ENCODE results near the gene SH3BP5.
"Not testable (repeated sequence)": the region's sequence is repeated elsewhere in the genome, so short reads cannot be mapped to it uniquely, and the experiment has no call there.

Gene SH3BP5, protein sequence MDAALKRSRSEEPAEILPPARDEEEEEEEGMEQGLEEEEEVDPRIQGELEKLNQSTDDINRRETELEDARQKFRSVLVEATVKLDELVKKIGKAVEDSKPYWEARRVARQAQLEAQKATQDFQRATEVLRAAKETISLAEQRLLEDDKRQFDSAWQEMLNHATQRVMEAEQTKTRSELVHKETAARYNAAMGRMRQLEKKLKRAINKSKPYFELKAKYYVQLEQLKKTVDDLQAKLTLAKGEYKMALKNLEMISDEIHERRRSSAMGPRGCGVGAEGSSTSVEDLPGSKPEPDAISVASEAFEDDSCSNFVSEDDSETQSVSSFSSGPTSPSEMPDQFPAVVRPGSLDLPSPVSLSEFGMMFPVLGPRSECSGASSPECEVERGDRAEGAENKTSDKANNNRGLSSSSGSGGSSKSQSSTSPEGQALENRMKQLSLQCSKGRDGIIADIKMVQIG

DNA sequence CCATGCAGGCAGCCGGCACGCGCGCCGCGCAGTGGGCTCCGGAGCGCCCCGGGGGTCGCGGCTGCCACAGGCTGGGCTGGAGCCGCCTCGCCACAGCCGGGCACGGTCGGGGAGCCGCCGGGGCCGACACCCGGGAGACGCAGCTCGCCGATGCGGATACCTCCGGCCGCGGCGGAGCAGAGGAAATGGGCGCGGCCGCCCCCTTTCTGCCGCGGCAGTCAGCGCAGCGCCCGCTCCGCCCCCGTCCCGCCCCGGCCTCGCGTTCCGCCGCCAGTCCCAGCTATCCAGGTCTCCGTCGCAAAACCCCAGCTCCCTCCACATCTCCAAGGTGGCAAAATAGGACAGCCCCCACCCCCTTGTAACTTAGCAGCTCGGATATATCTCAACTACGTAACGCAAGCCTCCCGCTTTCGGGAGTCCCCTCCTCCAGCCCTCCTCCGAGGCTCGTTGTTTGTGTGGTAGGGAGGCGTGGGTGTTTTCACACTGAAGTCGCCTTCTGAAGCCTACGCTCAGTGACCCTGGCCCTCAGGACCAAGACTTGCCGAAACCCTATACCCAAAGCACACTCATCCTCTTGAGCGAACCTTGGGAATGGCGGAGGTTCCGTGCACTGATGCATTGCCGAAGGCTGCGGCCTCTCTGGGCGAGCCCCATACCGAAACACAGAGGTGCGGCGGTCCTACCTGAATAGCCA is at the start of gene SH3BP5:
TSS of gene SH3BP5 (minus strand) at position 182 of the 694 bp plus-strand sequence. CDS start at position 4, 178 bp downstream.
- DNase-seq, result peak; percentile 73

DNA sequence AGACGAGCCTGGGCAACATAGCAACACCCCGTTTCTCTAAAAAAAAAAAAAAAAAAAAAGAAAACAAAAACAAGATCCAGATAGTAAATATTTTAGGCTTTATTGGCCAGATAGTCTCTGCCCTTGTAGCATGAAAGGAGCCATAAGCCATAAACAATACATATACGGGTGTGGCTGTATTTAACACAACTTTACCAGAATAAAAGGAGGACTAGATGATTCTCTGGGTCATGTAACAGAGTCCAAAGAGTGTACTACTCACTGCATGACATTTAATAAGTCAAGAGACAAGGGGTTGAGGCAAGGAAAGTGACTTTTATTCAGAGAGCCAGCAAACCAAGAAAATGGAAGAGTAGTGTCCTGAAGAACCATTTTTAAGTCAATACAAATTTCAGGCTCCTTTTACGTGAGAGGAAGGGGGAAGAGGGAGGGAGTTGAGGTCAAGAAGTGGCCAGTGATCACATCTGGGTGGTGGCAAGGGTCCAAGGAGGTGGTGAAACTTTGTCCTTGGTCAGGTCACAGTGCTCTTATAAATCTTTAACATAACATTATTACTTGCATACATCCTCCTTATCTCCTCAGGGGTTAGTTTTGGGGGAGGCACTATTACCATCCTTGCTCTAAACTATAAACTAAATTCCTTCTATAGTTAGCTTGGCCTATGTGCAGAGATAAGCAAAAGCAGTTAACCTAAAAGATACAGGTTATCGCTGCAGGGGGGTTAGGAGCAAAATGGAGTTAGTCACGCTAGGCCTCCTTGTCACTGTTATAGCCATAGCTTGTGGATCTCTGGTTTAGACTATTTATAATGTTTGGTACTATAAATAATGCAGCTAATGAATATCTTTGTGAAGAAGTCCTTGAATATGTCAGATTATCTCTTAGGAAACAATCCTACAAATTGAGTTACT is 48.8 kb upstream of the SH3BP5 start:
- no peak for DNase-seq

DNA sequence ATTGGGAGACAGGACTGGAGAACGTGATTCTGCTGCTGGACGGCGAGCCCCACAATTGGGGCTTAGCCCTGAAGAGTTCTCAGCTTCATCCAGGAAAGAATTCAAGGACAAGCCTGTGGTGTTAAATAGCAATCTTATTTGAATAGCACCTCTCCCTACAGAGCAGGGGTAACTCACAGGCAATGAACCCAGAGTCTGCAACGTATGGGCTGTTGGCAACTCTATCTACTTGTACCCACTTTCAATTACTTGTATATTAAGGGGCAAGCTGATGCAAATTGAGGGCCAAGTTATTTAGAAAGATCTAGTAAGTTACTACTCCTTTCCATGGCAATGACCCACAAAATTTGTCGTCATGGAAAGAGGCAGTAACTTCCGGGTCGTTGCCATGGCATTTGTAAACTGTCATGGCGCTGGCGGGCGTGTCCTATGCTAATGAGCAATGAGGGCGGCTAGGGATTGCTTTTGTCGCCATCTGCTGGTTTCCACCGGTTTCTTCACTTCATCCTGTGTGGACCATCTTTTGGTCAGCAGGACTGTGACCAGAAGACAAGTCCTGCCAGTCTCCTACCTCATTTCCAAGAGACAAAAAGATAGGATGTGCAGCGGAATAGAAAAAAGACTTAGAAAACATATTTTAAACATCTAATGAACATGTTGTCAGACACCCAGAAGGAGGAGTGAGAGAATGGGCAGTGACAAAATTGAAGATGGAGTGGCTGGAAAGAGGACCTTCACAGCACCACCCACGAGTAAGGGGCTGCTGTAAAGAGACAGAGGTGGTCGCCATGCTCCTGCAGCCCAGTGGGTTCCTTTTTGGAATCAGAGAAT is 45.8 kb upstream of the SH3BP5 start:
- DNase-seq, result peak; percentile 94

DNA sequence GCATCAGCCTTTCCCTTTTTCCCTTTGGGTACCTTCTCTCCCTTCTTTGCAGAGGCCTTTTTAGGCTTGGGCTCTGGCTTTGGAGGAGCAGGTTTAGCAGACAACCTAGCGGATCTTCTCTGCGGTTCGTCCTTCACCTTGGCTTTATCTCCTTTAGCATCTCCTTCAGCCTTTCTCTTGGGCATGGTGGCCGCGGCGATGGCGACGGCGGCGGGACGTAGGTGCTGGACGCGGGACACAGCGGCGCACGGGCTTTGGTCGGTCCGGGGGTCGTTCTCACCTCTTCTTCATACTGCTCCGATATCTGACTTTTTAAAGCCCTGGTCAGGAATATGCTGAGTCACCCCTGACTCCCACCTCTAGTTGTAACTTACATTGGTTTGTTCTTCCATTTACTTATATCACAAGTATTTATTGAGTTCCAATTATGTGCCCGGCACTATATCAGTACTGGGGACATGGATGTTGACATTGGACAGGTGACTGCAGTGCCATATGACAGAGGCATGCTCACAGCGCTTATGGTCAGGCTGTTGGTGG is 43.1 kb upstream of the SH3BP5 start:
- no peak for DNase-seq

DNA sequence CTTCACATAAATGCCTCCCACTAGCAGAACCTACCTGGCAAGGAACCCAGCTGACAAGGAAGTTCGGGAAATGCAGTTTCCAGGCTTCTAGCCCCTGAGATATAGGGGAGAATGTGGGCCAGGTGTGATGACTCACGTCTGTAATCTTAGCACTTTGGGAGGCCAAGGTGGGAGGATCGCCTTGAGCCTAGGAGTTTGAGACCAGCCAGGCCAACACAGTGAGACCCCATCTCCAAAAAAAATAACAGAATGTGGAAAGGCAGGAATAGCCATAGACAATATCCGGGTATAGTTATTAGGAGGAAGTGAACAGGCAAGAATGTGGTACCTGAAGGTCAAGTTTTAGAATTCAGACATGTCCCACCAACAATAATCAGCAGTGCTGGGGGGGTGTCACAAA is 40.5 kb upstream of the SH3BP5 start:
- no peak for DNase-seq

DNA sequence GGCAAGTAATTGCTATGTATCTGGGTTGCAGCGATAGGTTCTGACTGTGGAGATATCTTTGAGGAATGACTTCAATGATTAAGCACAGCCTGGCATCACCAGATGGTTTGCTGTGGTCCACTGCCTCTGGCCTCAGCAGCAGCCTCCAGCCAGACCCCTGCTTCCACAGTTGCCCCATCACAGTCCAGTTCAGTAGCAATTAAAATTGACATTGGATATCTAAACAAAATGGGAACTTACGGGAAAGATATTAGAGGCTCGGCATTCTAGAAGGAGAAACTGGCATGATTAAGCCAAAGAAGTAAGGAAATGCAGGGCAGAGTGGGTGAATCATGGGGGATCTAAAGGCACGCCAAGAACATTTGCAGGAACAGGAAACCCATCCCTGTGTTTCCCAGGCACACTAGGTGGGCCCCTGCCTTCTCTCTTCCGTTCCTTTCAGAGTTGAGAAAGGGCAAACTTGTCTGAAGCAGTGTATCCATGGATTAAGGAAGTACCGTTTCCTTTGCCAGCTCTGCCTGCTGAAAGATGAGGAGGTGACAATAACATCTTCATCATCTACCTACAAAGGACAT is 36.3 kb upstream of the SH3BP5 start:
- DNase-seq, result no peak

DNA sequence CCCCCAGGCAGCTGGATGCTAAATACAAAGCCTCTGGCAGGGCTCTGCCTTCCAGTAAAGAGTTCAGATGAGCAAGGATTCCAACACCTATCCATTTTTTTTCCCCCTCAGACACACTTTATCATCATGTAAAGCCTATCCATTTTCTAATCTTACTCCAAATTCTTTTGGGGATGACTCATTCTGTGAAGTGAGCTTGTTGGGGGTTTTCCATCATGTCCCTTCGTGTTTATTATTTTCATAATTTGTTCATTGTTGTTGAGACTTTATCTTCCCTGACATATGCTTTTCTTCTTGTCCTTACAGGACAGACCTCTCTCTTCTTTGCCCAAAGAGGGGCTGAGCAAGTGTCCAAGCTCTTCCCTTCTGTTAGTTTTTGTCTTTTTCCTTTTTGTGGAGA is 34.7 kb upstream of the SH3BP5 start:
- peak; percentile 62 for DNase-seq

DNA sequence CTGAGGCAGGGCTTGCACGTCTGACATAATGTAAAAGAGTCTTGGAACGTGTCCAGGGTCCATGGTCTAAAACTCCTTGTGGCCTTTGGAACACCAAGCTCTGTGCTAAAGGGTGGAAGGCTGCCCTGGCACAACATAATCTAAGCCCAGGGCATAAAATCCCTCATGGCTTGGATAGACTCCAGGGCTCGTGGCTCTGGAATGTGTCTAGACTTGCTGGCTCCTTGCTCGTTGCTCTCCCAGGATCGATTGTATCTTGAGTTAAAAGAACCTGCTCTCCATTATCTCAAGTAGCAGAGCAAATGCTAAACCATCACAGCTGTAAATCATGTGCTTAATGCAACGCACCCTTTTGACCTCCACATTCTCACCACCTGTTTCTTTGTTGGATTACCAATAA is 31.7 kb upstream of the SH3BP5 start:
- peak; percentile 67 for DNase-seq

DNA sequence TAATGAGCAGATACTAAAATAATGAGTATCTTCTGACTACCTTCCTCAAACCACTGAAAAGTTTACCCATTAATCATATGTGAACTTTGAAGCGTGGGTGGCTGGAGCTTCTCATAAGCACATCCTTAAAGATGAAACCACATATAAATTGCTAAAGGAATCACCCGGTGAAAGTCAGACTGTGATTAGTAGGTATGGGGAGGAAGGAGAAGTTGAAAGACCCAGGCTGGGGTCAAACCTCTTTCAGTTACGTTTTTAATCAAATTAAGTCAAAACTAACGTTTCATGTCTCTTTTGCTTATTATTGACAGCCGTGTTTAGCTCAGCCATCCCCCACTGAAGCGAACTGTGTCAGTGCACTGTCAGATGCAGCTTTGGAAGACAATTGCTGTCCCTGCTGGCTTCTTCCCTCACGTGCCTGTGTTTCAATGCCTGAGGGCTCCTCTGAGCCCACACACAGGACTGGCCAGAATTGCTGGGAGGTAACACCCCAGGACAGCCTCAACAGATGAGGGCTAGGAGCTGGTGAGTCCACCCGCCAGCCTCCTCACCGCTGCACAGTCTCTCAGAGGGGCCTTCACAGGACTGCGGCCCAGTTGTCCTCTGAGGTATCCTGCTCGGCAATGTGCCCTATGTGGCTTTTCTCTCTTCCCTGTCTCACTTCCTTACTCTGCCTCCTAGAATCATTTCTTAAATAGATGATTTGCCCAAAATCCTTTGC is 29.3 kb upstream of the SH3BP5 start:
- DNase-seq, result peak; percentile 70

DNA sequence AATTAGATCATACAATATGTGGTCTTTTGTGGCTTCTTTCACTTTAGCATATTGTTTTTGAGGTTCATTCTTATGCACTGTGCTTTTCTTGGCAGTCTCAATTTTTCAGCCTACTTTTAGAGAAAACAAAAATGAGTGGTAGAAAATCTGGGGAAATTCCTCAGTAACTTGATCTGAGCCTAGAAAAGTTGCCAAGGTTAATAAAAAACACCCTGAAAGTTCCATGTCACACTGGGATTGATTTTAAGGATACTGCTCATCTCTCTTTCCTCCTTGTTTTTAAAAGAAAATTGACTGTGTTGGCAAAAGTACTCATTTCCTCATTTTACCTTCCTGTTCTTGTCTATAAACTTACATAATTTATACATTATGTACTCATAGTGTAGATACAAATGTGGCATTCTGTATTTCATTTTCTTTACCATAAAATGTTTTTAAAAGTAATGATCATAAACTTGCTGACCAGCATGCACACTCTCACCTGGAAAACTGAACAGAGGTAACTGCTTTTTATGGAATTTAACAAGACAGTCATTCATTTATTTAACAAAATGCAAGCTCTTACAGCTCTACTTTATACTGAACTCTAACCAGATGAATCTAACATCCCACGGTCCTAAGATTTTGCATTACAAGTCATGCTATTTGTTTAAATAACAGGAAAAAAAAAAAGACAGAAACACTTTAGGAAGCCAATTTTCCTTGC is 28.6 kb upstream of the SH3BP5 start:
- peak; percentile 78 for DNase-seq

DNA sequence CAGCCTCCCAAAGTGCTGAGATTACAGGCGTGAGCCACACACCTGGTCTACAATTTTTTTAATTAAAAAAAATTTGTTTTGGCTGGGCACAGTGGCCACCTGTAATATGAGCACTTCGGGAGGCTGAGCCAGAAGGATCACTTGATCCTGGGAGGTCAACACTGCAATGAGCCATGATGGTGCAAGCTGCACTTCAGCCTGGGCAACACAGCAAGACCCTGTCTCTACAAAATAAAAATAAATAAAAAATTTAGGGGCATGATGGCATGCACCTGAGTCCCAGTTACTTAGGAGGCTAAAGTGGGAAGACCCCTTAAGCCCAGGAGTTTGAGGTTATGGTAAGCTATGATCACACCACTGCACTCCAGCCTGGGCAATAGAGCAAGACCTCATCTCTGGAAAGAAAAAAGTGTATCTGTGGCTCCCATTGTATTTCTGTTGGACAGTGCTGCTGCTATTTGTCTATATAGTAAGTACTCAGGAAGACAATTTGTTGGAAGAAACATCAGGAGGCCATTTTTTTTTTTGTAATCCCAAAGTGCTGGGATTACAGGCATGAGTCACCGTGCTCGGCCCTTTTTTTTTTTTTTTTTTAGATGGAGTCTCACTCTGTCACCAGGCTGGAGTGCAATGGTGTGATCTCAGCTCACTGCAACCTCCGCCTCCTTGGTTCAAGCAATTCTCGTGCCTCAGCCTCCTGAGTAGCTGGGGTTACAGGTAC is 27.5 kb upstream of the SH3BP5 start:
- peak; percentile 26 for DNase-seq

DNA sequence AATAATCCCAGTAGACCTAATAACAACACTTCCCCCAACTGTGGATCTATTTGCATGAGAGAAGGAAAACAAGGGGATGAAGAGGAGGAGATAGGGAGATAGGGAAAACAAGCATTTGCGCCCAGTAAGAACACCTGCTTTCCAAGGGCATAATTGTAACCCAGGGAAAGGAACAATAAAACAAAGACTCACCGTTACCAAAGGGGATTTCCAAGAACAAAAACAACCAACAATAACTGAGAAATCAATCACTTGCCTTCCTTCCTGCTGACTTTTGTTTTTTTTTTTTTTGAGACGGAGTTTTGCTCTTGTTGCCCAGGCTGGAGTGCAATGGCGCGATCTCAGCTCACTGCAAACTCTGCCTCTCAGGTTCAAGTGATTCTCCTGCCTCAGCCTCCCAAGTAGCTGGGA is 24.3 kb upstream of the SH3BP5 start:
- not testable (repeated sequence) for DNase-seq

DNA sequence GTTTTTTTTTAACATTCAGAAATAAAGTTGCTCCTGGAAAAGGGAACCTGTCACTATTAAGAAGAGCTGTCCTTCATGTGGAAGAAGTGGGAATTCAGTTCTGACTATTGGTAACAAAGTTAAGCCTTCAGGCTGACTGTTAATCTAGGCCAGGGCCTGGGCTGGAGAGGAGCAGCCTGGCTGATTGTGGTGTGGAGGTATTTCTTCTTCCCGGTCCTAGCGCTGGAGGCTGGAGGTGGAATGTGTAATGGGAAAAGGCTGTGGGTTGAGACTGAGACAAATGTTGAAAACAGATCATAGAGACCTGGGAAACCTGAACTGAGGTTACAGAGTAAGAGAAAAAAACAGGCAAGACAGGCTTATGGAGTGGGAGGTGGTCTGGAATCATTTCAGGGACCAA is 23.8 kb upstream of the SH3BP5 start:
- peak; percentile 42 for DNase-seq

DNA sequence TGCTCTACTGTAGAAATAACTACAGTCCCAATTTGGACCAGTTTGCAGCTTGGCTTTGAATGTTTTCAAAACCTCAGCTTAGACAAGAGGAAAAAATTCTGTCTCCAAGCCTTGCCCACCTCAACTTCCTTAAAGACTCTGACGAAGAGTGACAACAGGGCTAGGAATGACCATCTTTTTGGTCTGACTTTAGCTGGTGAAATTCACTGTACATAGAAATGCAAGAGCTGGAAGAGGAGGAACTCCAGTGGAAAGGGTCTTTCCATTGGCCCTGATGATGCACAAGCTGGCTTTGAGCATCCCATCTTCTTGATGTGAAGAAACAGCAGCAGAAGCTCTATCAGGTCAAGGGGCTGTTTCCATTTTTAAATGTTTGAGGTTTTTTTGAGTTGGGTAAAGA is 22.7 kb upstream of the SH3BP5 start:
- DNase-seq, result no peak

DNA sequence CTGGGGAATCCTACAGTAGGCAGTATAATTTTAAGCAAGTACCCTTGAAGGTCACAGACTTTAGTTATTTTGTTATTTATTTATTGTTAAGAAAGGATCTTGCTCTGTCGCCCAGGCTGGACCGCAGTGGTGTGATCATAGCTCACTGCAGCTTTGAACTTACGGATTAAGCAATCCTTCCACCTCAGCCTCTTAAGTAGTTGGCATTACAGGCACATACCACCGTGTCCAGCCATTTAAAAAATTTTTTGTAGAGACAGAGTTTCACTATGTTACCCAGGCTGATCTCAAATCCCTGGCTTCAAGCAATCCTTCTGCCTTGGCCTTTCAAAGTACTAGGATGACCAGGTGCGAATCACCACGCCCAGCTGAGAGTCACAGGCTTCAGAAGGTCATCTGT is 22.1 kb upstream of the SH3BP5 start:
- DNase-seq, result no peak

DNA sequence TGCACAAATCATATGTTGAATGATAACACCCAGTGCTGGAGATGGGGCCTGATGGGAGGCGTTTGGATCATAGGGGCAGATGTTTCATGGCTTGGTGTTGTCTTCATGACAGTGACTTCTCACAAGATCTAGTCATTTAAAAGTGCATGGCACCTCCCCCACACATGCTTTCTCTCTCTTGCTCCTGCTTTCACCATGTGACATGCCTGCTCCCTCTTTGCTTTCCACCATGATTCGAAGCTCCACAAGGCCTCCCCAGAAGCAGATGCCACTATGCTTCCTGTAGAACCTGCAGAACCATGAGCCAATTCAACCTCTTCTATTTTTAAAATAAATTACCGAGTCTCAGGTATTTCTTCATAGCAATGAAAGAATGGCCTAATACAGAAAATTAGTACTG is 17.8 kb upstream of the SH3BP5 start:
- no peak for DNase-seq

DNA sequence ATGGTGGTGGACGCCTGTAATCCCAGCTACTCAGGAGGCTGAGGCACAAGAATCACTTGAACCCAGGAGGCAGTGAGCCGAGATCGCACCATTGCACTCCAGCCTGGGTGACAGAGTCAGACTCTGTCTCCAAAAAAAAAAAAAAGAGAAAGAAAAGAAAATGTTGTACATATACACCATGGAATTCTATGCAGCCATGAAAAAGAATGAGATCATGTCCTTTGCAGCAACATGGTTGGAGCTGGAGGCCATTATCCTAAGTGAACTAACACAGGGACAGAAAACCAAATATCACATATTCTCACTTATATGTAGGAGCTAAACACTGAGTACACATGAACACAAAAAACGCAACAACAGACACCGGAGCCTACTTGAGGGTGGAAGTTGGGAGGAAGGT is 17.1 kb upstream of the SH3BP5 start:
- DNase-seq, result not testable (repeated sequence)

DNA sequence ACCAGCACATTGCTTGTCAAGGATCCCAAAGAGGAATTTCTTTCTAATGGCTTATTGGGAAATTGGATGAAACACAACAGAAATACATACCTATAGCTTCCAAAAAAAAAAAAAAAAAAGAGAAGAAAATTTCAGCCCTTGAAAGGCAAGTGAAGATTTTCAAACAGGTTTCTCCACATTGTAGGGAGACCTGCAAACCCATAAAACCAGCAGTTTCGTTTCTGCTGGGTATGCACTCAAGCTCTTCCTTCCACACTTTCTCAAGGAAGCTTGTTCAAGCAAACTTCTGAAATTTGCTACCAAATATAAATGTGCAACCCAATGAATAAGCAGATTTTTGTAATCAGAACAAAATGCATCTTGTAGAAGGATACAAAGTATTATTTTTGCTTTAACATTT is 15.9 kb upstream of the SH3BP5 start:
- DNase-seq, result no peak

DNA sequence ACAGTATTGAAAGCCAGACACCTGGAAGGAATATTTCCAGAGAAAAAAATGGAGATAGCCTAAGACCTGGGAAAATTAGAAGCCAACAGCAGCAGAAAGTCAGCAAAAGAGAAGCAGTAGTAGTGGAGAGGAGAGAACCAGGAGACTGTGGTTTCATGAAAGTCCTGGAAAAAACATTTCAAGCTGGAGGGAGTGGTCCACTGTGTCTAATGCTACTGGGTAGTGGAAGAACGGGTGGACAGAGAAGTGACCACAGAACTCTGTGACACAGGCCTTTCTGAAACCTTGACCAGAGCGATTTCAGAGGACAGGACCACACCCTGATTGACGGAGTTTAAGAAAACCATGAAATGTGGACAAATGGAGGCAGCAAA is 15.3 kb upstream of the SH3BP5 start:
- no peak for DNase-seq

Data from fibroblast of skin of right biceps (primary cell).